Left ventricle myocardium inferior (tissue), 1 donor: ENCODE results near the gene SMC4. TPM values are rescaled to one million over a fixed set of nuclear protein-coding genes. Genes with fewer than 3 reads are reported as not detected.

Experiments
- DNase-seq: peaks from one replicate; pipeline ENCODE4 v3.0.0-alpha.2; 2020
- H3K27ac ChIP-seq: fragments of 200-600 bp; replicated peaks from 2 replicates; pipeline ENCODE4 v1.8.0; 2021
- H3K27me3 ChIP-seq: fragments of 200-600 bp; 2 replicates; pipeline ENCODE4 v1.8.0; 2021; ENCODE audit warnings: low read depth
- H3K36me3 ChIP-seq: fragments of 200-600 bp; 2 replicates; pipeline ENCODE4 v1.8.0; 2021
- H3K4me1 ChIP-seq: fragments of 200-600 bp; 2 replicates; pipeline ENCODE4 v1.8.0; 2021
- H3K4me3 ChIP-seq: fragments of 200-600 bp; 2 replicates; pipeline ENCODE4 v1.8.0; 2021; ENCODE audit warnings: mild to moderate bottlenecking, moderate library complexity
- H3K9me3 ChIP-seq: fragments of 200-600 bp; replicated peaks from 2 replicates; pipeline ENCODE4 v1.8.0; 2021
- intact Hi-C: fragments of 100-400 bp; cut with micrococcal nuclease; formaldehyde crosslinking; loops from one replicate; pipeline ENCODE4 v1.11.0; 2022
- total RNA-seq: library from RNA; stranded (reverse); fragmentation: NEBNext Ultra II Directional; extraction: Animal tissue kit (Norgen Biotek cat#: 25700); gene quantifications from one replicate; pipeline ENCODE4 v1.2.1, GENCODE V29; 2021
- TF ChIP-seq, protein P1 (sequence below): fragments of 200-600 bp; IDR thresholded peaks from 2 replicates; pipeline ENCODE4 v1.8.0; 2021; ENCODE audit warnings: antibody characterized with exemption, mild to moderate bottlenecking, borderline replicate concordance
- donor health status: DM: no; HTN: yes; CAD: no; lungs with severe emphysema.

SMC4 gene
- total RNA-seq, 1 donor from 2014 or later, result 18.4 TPM

DNA sequence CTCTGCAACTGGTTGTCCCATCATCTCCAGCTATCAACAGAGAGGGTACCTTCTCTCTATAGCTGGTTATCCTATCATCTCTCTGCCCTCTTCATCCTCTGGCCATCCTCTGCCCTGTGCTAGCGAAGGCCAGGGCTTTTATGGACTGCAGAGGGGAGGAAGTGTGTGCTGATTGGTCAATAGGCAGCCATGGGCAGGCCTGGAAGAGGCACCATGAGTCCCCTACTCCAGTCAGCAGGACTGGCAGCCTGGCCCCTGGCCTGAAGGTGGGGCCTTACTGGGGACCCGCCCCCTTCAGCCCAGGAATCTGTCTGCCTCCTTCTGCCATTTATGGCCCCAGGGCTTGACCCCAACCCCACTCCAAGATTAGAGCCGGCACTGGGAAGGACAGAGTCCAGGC, 60.6 kb downstream of the SMC4 start:
- Histone ChIP-seq H3K27me3 (peaks cover 6% of the 10 kb centered on the region), H3K36me3 (no peaks in the 10 kb centered on the region), H3K27ac (no peak overlapping the region), H3K9me3 (no peaks in the 10 kb centered on the region), H3K4me1 (no peaks in the 10 kb centered on the region), H3K4me3 (no peak overlapping the region)
- DNase-seq, result no peak
- TF ChIP-seq, protein P1, sequence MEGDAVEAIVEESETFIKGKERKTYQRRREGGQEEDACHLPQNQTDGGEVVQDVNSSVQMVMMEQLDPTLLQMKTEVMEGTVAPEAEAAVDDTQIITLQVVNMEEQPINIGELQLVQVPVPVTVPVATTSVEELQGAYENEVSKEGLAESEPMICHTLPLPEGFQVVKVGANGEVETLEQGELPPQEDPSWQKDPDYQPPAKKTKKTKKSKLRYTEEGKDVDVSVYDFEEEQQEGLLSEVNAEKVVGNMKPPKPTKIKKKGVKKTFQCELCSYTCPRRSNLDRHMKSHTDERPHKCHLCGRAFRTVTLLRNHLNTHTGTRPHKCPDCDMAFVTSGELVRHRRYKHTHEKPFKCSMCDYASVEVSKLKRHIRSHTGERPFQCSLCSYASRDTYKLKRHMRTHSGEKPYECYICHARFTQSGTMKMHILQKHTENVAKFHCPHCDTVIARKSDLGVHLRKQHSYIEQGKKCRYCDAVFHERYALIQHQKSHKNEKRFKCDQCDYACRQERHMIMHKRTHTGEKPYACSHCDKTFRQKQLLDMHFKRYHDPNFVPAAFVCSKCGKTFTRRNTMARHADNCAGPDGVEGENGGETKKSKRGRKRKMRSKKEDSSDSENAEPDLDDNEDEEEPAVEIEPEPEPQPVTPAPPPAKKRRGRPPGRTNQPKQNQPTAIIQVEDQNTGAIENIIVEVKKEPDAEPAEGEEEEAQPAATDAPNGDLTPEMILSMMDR, result no peak
- intact Hi-C loops, result no loop called here

- no peaks in the 10 kb centered on the region for H3K4me1 ChIP-seq
- no peaks in the 10 kb centered on the region for H3K36me3 ChIP-seq
- intact Hi-C loops, result no loop called here
- no peaks in the 10 kb centered on the region for H3K9me3 ChIP-seq
- H3K27ac ChIP-seq, result no peak overlapping the region
- DNase-seq, result no peak
- TF ChIP-seq, protein P1, result no peak
- H3K4me3 ChIP-seq, result no peak overlapping the region
- peaks cover 6% of the 10 kb centered on the region for H3K27me3 ChIP-seq
These were observed 64.9 kb downstream of the SMC4 start for GRCh38 chr3:160464321-160464720.

- intact Hi-C loops, result no loop called here
- no peak for DNase-seq
- H3K4me3 ChIP-seq, result no peak overlapping the region
- peaks cover 2% of the 10 kb centered on the region for H3K27me3 ChIP-seq
- H3K4me1 ChIP-seq, result no peaks in the 10 kb centered on the region
- TF ChIP-seq, protein P1, result no peak
- no peak overlapping the region for H3K27ac ChIP-seq
- no peaks in the 10 kb centered on the region for H3K36me3 ChIP-seq
- peaks cover 2% of the 10 kb centered on the region for H3K9me3 ChIP-seq
These were observed 65.5 kb downstream of the SMC4 start for GRCh38 chr3:160464971-160465370.

DNA sequence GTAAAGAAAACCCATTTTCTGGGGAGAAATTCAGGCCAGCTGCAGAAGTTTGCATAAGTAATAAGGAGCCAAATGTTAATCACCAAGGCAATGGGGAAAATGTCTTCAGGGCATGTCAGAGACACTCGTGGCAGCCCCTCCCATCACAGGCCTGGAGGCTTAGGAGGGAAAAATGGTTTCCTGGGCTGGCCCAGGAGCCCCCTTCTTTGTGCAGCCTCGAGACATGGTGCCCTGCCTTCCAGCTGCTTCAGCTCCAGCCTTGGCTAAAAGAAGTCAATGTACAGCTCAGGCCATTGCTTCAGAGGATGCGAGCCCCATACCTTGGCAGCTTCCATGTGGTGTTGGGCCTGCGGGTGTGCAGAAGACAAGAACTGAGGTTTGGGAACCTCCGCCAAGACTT, 70.7 kb downstream of the SMC4 start:
- Histone ChIP-seq H3K4me1 (no peaks in the 10 kb centered on the region), H3K4me3 (no peak overlapping the region), H3K27me3 (peaks cover 37% of the 10 kb centered on the region), H3K9me3 (peaks cover 16% of the 10 kb centered on the region), H3K27ac (no peak overlapping the region), H3K36me3 (no peaks in the 10 kb centered on the region)
- intact Hi-C loops, result no loop called here
- no peak for DNase-seq
- TF ChIP-seq, protein P1, result no peak

GRCh38 chr3:160471892-160472291, 72.4 kb downstream of the SMC4 start:
- H3K4me3 ChIP-seq, result no peak overlapping the region
- no peaks in the 10 kb centered on the region for H3K36me3 ChIP-seq
- DNase-seq, result no peak
- intact Hi-C loops, result no loop called here
- peaks cover 16% of the 10 kb centered on the region for H3K9me3 ChIP-seq
- H3K27me3 ChIP-seq, result peaks cover 45% of the 10 kb centered on the region
- no peak overlapping the region for H3K27ac ChIP-seq
- H3K4me1 ChIP-seq, result no peaks in the 10 kb centered on the region
- TF ChIP-seq, protein P1, result no peak

DNA sequence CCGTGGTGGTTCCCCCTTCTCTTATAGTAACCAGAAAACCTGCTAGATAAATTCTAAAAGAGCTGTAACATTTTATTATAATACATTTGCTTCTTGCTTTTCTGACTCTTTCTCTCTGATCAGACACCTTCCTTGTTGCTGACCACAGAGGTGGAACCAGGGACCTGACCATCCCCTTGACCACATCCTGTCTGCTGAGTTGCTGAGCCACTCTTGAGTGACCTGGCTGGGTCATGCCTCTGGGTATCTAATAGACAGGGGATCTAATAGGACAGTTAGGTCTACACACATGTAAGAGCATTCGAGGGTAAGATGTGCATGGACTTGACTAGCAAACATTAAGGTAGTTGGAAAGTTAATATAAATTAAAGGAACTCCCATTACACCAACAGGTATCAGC, 72.9 kb downstream of the SMC4 start:
- intact Hi-C loops, result no loop called here
- Histone ChIP-seq H3K36me3 (no peaks in the 10 kb centered on the region), H3K27me3 (peaks cover 45% of the 10 kb centered on the region), H3K4me1 (no peaks in the 10 kb centered on the region), H3K9me3 (peaks cover 16% of the 10 kb centered on the region), H3K27ac (no peak overlapping the region), H3K4me3 (no peak overlapping the region)
- DNase-seq, result no peak
- TF ChIP-seq, protein P1, result no peak
